ENCODE data around the gene MCOLN2.

MCOLN2 gene

DNA sequence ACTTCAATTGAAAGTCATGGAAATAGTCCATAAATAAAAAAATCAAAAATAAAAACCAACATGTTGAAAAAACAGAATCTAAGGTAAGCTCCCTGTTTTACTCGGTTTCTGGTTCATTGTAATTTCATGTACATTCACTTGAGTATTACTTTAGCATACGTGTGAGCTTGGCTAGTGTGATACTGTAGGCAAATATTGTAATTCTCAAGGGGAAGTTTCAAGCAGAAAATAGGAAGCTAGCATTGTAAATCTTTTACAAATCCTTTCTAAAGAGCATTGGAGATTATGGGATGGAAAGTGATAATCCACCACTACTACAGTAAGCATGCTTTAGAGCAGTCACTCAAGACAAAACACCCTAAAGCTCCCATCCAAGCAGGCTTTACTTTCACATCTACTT is 100.6 kb downstream of the MCOLN2 start:
- DNase-seq (ENCODE audit: low spot score): no peak

DNA sequence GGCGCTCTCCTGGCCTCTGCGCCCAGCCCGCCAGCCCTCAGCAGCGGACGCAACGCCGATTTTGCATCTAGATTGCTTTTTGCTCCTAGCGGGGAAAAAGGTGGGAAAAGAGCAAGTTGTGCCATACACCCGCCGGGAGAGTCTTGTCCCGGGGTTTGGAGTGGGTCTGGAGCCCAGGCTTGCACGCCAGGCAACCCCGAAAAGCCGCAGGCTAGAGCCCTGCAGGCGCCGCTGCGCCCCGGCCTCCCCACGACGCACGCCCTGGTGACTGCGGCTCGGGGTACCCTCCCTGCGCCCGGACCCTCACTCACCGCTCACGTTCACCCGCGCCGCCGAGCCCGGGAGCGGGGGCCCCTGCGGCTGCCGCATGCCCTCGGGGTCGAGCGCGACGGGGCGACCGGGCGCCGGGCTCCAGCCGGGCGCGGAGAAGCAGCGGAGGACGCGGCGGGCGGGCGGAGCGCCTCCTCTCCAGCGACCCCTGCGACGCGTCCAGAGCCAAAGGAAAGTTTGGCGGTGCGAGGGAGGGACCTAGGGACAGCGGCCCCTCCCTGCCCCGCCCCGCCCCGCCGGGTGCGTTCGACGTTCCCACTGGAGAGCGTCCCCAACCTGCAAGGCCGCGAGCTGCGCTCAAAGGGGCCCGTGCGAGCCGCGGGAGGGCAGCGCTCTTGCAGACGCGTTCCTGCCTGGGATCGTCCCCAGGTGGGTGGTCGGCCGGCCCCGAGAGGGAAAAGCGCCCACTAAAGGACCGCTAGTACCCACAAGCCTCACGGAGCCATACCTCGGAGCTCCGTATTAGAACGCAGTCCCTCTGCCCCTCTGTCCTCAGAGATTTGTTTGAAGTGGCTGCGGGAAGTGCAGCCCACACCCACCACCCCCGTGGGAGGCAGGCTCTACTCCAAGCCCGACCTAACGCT is 104.0 kb downstream of the MCOLN2 start, which contains the start of gene LPAR3:
Gene LPAR3, minus strand, starts transcription at position 502 of the 914 bp plus-strand sequence. CDS start 27,086 bp downstream, outside the sequence.
- no peak for DNase-seq (ENCODE audit: low spot score)

DNA sequence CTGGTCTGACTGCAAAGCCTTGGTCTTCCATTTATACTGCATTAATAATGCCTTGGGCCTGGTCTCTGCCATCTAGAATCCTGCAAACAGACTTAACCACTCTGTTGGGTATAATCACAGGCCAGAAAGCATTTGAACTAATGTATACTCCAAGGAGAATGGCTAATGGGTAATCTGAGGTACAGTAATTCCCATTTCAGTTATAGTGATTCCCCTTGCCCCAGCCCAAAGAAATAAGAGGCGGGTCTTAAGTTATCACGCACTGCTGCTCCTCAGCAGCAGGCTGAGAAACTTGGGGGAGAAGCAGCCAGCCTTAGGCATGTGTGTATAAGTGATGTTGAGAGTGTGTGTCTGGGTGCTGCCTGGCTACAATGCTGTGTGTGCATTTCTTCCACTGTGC is 106.3 kb downstream of the MCOLN2 start:
- no peak for DNase-seq (ENCODE audit: low spot score)

DNA sequence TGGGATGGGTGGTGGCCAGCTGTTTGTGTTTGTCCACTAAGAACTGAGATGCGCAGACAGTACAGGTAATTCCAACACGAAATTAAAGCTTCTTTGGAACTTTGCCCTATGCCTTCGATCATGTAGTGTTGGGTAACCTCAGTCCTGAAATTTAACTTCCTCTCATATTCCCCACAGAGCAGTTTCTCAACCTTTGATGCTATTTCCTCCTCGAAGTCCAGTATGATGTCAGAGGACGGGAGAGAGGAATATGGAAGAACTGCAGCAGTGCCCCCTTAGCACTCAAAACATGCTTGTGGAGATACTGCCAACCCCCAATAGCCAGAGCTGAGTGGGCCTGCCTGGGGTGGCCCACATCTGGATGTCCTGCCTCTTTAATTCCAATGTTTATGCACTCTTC is 107.5 kb downstream of the MCOLN2 start:
- DNase-seq (ENCODE audit: low spot score): no peak

DNA sequence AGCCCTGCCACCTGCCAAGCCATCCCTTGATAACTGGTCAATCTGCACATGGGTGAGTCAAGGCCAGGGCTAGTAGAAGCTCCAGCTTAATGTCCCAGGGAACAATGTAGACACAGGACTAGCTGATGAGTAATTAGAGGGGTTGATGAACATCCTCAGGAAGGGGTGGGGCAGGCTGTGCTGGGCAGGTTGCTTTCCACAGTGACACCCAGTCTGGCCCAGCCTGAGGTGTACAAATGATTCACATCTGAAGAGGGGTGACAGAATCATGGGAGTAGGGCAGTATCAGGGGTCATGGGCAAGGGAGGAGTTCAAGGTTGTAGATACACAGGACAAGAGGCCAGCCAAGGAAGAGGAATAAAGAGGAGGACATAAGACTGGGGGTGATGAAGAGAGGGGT is 108.2 kb downstream of the MCOLN2 start:
- peak; percentile 43 for DNase-seq (ENCODE audit: low spot score)

DNA sequence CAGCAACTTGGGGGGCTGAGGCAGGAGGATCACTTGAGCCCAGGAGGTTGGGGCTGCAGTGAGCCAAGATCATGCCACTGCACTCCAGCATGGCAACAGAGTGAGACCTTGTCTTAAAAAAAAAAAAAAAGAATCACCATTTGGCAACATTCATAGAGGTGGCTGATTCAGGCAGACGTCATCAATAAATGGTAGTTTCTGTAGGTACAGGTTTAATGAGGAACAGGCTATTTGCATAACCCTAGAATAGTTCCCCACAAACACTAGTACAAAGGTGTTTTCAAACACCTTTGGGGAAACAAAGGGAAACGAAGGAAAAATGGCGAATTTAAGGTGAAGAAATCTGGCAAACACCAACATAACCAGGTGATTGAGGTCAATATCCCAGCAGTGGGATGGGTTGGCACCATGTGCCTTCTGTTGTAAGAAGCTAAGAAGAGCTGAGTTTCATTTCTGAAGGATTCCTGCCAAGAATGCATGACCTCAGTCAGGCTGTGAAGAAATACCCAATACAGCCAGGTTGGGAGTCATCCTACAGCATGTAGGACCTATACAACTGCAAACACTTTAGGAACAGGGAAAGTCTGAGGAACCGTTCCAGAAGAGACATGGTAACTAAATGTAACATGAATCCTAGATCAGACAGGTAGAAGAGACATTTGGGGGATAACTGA is 109.5 kb downstream of the MCOLN2 start:
- DNase-seq (ENCODE audit: low spot score): peak; percentile 21

DNA sequence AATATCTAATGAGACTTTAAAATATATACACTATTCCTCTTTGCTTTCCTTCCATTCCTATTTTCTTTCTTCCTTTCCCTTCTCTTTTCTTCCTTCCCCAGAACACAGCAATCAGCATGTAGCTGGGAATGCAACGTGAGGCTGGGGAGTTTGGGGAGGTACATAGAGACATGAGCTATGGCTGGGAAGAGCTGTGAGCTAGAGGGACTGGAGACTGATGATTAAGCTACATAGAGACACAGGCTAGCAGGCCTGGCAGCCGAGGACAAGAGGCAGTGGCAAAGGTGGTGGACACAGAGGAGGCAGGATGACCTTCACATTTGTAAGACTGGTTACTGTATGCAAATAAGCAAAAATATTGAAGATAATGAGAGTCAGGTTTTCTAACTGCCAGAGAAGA is 111.4 kb downstream of the MCOLN2 start:
- no peak for DNase-seq (ENCODE audit: low spot score)

DNA sequence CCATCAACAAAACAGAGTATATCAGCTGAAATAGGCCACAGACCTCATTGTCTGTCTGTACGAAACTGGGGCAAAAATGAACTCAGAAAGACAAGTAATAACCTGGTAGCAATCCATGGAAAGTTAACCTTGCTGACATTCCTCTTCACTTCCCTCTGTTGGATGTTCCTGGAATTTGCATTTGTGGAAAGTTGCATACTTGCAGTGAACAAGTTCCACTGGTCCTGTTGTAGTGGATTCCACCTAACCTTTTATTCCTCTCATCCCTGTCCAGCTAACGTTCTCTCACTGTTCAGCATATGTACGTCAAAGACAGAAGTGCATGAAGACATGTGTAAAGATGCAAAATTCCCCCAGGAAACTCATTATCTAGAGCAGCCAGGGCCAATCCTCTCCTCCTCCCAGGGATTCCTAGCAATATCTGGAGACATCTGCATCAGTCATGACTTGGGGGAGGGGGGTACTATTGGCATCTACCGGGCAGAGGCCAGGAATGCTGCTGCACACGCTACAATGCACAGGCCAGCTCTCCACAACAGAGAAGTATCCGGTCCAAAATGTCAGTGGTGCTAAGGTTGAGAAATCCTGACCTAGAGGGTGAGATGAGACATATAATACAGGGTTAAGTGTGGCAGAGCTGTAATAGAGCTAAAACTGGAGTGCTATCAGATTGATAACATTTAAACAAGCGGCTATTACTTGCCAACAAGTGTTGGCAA is 112.1 kb downstream of the MCOLN2 start:
- DNase-seq (ENCODE audit: low spot score): peak; percentile 63

DNA sequence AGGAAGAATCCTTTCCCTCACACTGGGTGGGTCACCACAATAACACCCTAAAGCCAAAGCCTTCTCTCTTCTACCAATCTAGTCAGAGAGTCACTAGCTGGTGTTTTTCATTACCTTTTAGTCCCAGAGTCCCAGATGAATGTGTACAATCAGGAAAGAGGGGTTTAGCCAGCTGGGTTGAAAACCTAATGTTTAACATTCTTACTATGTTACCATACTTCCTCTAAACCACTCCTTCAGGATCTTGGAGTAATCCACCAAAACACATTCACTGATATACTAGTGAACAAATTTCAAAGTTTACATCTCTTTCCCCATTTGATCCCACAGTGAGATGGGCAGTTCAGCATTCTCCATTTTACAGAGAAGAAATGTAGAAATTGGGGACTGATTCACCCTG is 113.6 kb downstream of the MCOLN2 start:
- DNase-seq (ENCODE audit: low spot score): no peak

DNA sequence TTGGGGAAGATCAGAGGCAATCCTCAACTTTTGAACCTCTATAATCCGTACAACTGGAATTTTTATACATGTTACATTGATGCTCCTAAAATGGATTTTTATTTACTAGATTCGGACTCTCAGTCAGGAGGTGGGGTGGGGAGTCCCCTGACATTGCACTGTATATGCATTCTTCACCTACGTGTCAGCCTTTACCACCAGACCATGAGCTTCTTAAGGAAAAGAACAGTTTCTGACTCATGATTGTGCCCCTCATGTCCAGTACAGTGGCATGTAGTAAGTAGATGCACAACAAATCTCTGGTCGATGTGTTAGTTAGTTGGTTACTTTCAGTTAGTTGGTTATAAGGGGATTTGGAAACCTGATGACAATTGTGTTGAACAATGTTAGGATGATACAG is 119.3 kb downstream of the MCOLN2 start:
- DNase-seq (ENCODE audit: low spot score): no peak

DNA sequence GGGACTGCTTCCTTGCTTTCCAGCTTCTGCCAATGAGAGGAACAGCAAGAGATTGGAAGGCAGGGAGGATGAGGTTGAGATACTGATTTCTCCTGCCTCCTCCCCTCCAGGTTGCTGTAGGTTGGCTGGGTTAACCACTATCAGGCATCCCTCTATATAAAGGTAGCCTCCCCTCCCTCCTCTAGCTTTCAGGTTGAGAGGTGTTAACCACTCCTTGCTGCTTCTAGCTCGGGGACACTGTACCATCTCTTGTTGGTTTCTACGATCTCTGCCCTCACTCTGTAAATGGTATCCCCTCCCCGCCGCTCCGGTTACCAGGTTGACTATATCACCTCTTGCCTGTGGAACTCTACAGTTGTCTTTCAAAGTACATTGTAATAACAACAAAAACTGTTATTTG is 120.6 kb downstream of the MCOLN2 start:
- no peak for DNase-seq (ENCODE audit: low spot score)
